ENCODE data around the gene RYR2.

GRCh38 chr1:237396426-237396825 lies 354.4 kb downstream of the RYR2 start:
- TF ChIP-seq FOXM1 (IDR thresholded peaks at IDR 0.05; ENCODE audit: borderline replicate concordance) (no peak), FOXK2 (IDR thresholded peaks at IDR 0.05) (no peak), SUZ12 (IDR thresholded peaks at IDR 0.05) (no peak), SP1 (IDR thresholded peaks at IDR 0.05) (no peak), ZNF384 (IDR thresholded peaks at IDR 0.05) (no peak), LEF1 (IDR thresholded peaks at IDR 0.05; ENCODE audit: borderline replicate concordance) (no peak), PKNOX1 (IDR thresholded peaks at IDR 0.05) (no peak), CTBP1 (IDR thresholded peaks at IDR 0.05; ENCODE audit: borderline replicate concordance) (no peak), ELF4 (IDR thresholded peaks at IDR 0.05) (no peak)

Measured in HEK293T (cell line).